SU-DHL-6 (cell line): Measurements from ENCODE around the gene CGREF1.

Experiments used
- CTCF ChIP-seq: fragments of 200-600 bp; sonication (generic); IDR thresholded peaks from one replicate; pipeline ENCODE4 v1.5.1; 2017; ENCODE audit warnings: antibody characterized with exemption, mild to moderate bottlenecking, low read length, moderate library complexity; ENCODE audit not compliant: insufficient read depth, poor library complexity, severe bottlenecking
- EZH2phosphoT487 ChIP-seq: fragments of 200-600 bp; sonication (generic), shearing (Covaris generic); conservative IDR thresholded peaks from 2 replicates; pipeline ENCODE4 v1.6.1; 2018; ENCODE audit warnings: mild to moderate bottlenecking, antibody characterized with exemption, low read length, moderate library complexity, mixed read lengths

- TF ChIP-seq CTCF (no peak), EZH2phosphoT487 (no peak)
Measured at GRCh38 chr2:27071990-27072830, 46.7 kb downstream of the CGREF1 start.
